GM12878 (cell line): Measurements from ENCODE around the gene DCST1. TPM values are rescaled to one million over a fixed set of nuclear protein-coding genes. Genes with fewer than 3 reads are reported as not detected.

Source experiments
- CEBPZ ChIP-seq: fragments of 150-350 bp; IDR thresholded peaks from 2 replicates; pipeline ENCODE4 v1.6.1; 2016; ENCODE audit warnings: low read depth, low read length
- CTCF ChIP-seq, 3 experiments: IDR thresholded peaks in 2 of 3; conservative IDR thresholded peaks in 1 of 3; 2 replicates each; pipeline ENCODE4 v1.5.1; 2011; ENCODE audit warnings: low read depth in 3 of 3, low read length in 3 of 3, mild to moderate bottlenecking in 3 of 3, control low read depth in 2 of 3, moderate library complexity in 2 of 3, inconsistent platforms in 1 of 3, mixed read lengths in 1 of 3; ENCODE audit not compliant: control insufficient read depth in 2 of 3, insufficient read depth in 1 of 3; ENCODE audit errors: extremely low read depth in 1 of 3
- E4F1 ChIP-seq: fragments of 450-650 bp; IDR thresholded peaks from 2 replicates; pipeline ENCODE4 v1.6.1; 2018; ENCODE audit warnings: borderline replicate concordance, mild to moderate bottlenecking; ENCODE audit not compliant: partially characterized antibody
- FOS ChIP-seq: IDR thresholded peaks from 3 replicates; pipeline ENCODE4 v1.6.1; 2011; ENCODE audit warnings: borderline replicate concordance; ENCODE audit not compliant: insufficient read length; ENCODE audit errors: extremely low read depth
- GABPA ChIP-seq: IDR thresholded peaks from 2 replicates; pipeline ENCODE4 v1.6.1; 2014; ENCODE audit warnings: antibody characterized with exemption, low read depth, mild to moderate bottlenecking, inconsistent platforms
- HDAC2 ChIP-seq: fragments of 200-600 bp; sonication (generic); IDR thresholded peaks from 2 replicates; pipeline ENCODE4 v1.6.1; 2017
- IRF3 ChIP-seq: fragments of 450-650 bp; IDR thresholded peaks from 2 replicates; pipeline ENCODE4 v1.6.1; 2014; ENCODE audit warnings: mild to moderate bottlenecking
- KAT2A ChIP-seq: conservative IDR thresholded peaks from 2 replicates; pipeline ENCODE4 v1.6.1; 2011; ENCODE audit warnings: low read depth, low read length; ENCODE audit not compliant: control insufficient read depth
- MXI1 ChIP-seq: fragments of 150-350 bp; IDR thresholded peaks from 2 replicates; pipeline ENCODE4 v1.6.1; 2011; ENCODE audit warnings: low read depth, mild to moderate bottlenecking, inconsistent platforms, low read length, improper control_type of control experiment
- SREBF1 ChIP-seq: IDR thresholded peaks from 2 replicates; pipeline ENCODE4 v1.6.1; 2012; ENCODE audit warnings: mild to moderate bottlenecking, low read length
- USF1 ChIP-seq: IDR thresholded peaks from 2 replicates; pipeline ENCODE4 v1.6.1; 2011; ENCODE audit warnings: borderline replicate concordance, low read depth, mild to moderate bottlenecking, moderate library complexity, mixed read lengths, low read length; ENCODE audit not compliant: insufficient read depth; ENCODE audit errors: extremely low read length
- YBX1 ChIP-seq: fragments of 450-650 bp; IDR thresholded peaks from 2 replicates; pipeline ENCODE4 v1.6.1; 2016; ENCODE audit warnings: antibody characterized with exemption
- ZBTB40 ChIP-seq: fragments of 450-650 bp; IDR thresholded peaks from 2 replicates; pipeline ENCODE4 v1.6.1; 2016; ENCODE audit warnings: mild to moderate bottlenecking, moderate library complexity, borderline replicate concordance
- polyA plus RNA-seq, 11 experiments: library from polyadenylated mRNA; depleted of rRNA in 4 of 11; unstranded in 6 of 11; stranded (reverse) in 5 of 11; fragments of >200 nt; fragmentation: Nextera tagmentation in 4 of 11; fragmentation: Illumina TruSeq in 1 of 11; extraction: Ambion mirVana in 4 of 11; extraction: Trizol in 1 of 11; gene quantifications; 1 replicate in 1 of 11; 2 replicates in 10 of 11; pipeline versions ENCODE4 v1.2.1 to v1.2.3, GENCODE V29; 2011 to 2016; ENCODE audit warnings: inconsistent platforms in 2 of 11, missing spikeins in 2 of 11, low read depth in 1 of 11
- total RNA-seq, 4 experiments: library from RNA; depleted of rRNA in 3 of 4; stranded (reverse); fragments of >200 nt in 3 of 4; fragmentation: Illumina TruSeq in 1 of 4; extraction: Trizol in 1 of 4; gene quantifications; 2 replicates each; pipeline versions ENCODE4 v1.2.1 to v1.2.3, GENCODE V29; 2013 to 2021

Gene DCST1
- total and polyA plus RNA-seq, 10 of the 15 experiments (the other 5 are each of a cell fraction or from before 2014, with no cell fraction given): not detected

GRCh38 chr1:155084722-155085503 is 51.3 kb downstream of the DCST1 start (continued):
- no peak for TF ChIP-seq CEBPZ
- TF ChIP-seq HDAC2: no peak
- TF ChIP-seq SREBF1: no peak
- TF ChIP-seq KAT2A: no peak
- peak; percentile 78 for TF ChIP-seq E4F1
- no peak for TF ChIP-seq YBX1
- no peak for TF ChIP-seq USF1
- TF ChIP-seq GABPA: no peak; the same call in 1 of the 2 replicates
- no peak for TF ChIP-seq FOS
- peak; percentile 90 to 99 (median 95) for TF ChIP-seq CTCF (IDR thresholded peaks at IDR 0.05 in 2 of 3, conservative IDR thresholded peaks at IDR 0.05 in 1 of 3; ENCODE audit: control insufficient read depth in 2 of 3, extremely low read depth in 1 of 3, insufficient read depth in 1 of 3, low read depth in 3 of 3, low read length in 3 of 3)
- no peak for TF ChIP-seq IRF3
- peak; percentile 42; the same call in 1 of the 2 replicates for TF ChIP-seq ZBTB40
- TF ChIP-seq MXI1: peak; percentile 24
